Spleen (tissue), 7 donors: Measurements from ENCODE around the gene ASAP2.

Experiments used
- CTCF ChIP-seq, 11 experiments: fragments of 200-600 bp in 7 of 11; fragments of 450-650 bp in 4 of 11; sonication (generic) in 4 of 11; IDR thresholded peaks in 8 of 11; conservative IDR thresholded peaks in 3 of 11; 1 replicate in 7 of 11; 2 replicates in 4 of 11; pipeline versions ENCODE4 v1.4.0 to v1.8.0; 2016 to 2021; ENCODE audit warnings: antibody characterized with exemption in 11 of 11, inconsistent platforms in 4 of 11, mild to moderate bottlenecking in 1 of 11
- POLR2AphosphoS5 ChIP-seq, 3 donors: sonication (generic); formaldehyde crosslinking; IDR thresholded peaks; one replicate each; pipeline ENCODE4 v1.5.1; 2017; ENCODE audit warnings: antibody characterized with exemption in 3 of 3
- donor health status: DM: no; HTN: no; CAD: no; lungs with moderate emphysema.
- donor health status: DM: no; HTN: no; CAD: no.
- donor health status: DM: no; HTN: no; CAD: no.

- TF ChIP-seq POLR2AphosphoS5 (IDR thresholded peaks at IDR 0.05) (no peak), CTCF (IDR thresholded peaks at IDR 0.05 in 8 of 11, conservative IDR thresholded peaks at IDR 0.05 in 3 of 11) (no peak)
Observed at GRCh38 chr2:9308186-9308955, 101.8 kb downstream of the ASAP2 start.
